ENCODE results near the gene AMPD3. TPM values are rescaled to one million over a fixed set of nuclear protein-coding genes. Genes with fewer than 3 reads are reported as not detected.

The AMPD3 gene
- total and polyA plus RNA-seq, 2 donors (not counting 3 experiments of a cell fraction or from before 2014, with no cell fraction given), result 1.4 to 2.5 TPM

GRCh38 chr11:10520562-10520961 lies 65.5 kb downstream of the AMPD3 start:
- dilution Hi-C loops (cut with MboI; ENCODE audit: extremely low pct_ligation_motif_present, low sequenced_read_pairs) (no loop called here), intact Hi-C loops (cut with micrococcal nuclease) (no loop called here)
- ChIA-PET POLR2A (no interaction called here), CTCF (interaction anchor here (0.7 to 2.7 kb wide), 6 partner anchors 10 to 114 kb away, joined by 3 to 16 read pairs (median 4); partner anchors contain the start of gene RNF141)
- H3K4me3 ChIP-seq (replicated peaks in 1 of 3; ENCODE audit: insufficient read depth in 1 of 3, low read depth in 1 of 3, low read length in 3 of 3), result no peak overlapping the region
- TF ChIP-seq FOS (IDR thresholded peaks at IDR 0.05; ENCODE audit: borderline replicate concordance, insufficient read depth, low read length) (no peak), MAX (IDR thresholded peaks at IDR 0.05; ENCODE audit: insufficient read depth, insufficient read length) (no peak), GATA2 (IDR thresholded peaks at IDR 0.05; ENCODE audit: insufficient read depth, insufficient read length, low read depth, low read length) (no peak), CTCF (IDR thresholded peaks at IDR 0.05; ENCODE audit: extremely low read depth in 1 of 2, insufficient read depth in 1 of 2, low read depth in 1 of 2, low read length in 2 of 2) (no peak), MYC (IDR thresholded peaks at IDR 0.05; ENCODE audit: low read depth, low read length) (no peak), POLR2A (IDR thresholded peaks at IDR 0.05; ENCODE audit: low read depth, low read length) (no peak), POLR2AphosphoS5 (IDR thresholded peaks at IDR 0.05; ENCODE audit: insufficient read depth, low read depth, low read length) (no peak), EZH2 (IDR thresholded peaks at IDR 0.05; ENCODE audit: borderline replicate concordance, low read depth, low read length, severe bottlenecking) (no peak), JUN (IDR thresholded peaks at IDR 0.05; ENCODE audit: borderline replicate concordance, insufficient read depth, insufficient read length, low read depth) (no peak)
- DNase-seq (ENCODE audit: low read depth, low spot score) (no peak), FAIRE-seq (no peak)
- H3K27me3 ChIP-seq (ENCODE audit: control insufficient read depth in 2 of 2, insufficient read depth in 2 of 2, low read length in 2 of 2), result no peaks in the 10 kb centered on the region
- H2AFZ ChIP-seq (ENCODE audit: low read depth, low read length), result no peak overlapping the region
- BruUV-seq (replicated peaks), result no TSS peak
- no peaks in the 10 kb centered on the region for H3K79me2 ChIP-seq (ENCODE audit: control insufficient read depth, insufficient read depth, low read length)
- H4K20me1 ChIP-seq (replicated peaks; ENCODE audit: control insufficient read depth, extremely low read depth, insufficient read depth, low read length), result no peaks in the 10 kb centered on the region
- no peak overlapping the region for H3K27ac ChIP-seq (ENCODE audit: insufficient read depth, low read depth, low read length)
- H3K9ac ChIP-seq (replicated peaks; ENCODE audit: extremely low read depth, insufficient read depth, low read length), result no peak overlapping the region
- no peak overlapping the region for H3K4me2 ChIP-seq (ENCODE audit: insufficient read depth, low read length)
- H3K9me3 ChIP-seq (replicated peaks; ENCODE audit: control insufficient read depth, insufficient read depth, low read length), result no peaks in the 10 kb centered on the region
- H3K9me1 ChIP-seq (replicated peaks; ENCODE audit: control insufficient read depth, extremely low read depth, insufficient read depth, low read length), result no peaks in the 10 kb centered on the region
- peaks cover 33% of the 10 kb centered on the region for H3K4me1 ChIP-seq (ENCODE audit: control insufficient read depth, extremely low read depth, insufficient read depth, low read length)
- H3K36me3 ChIP-seq (ENCODE audit: control insufficient read depth in 2 of 2, extremely low read depth in 1 of 2, insufficient read depth in 2 of 2, low read length in 2 of 2), result peaks cover 0 to 5% of the 10 kb centered on the region in 2 experiments

All from endothelial cell of umbilical vein (primary cell).